ENCODE data around the gene GATAD2B.

GATAD2B gene

GRCh38 chr1:153926405-153926804, 3.6 kb upstream of the GATAD2B start:
- TF ChIP-seq SPI1 (IDR thresholded peaks at IDR 0.05; ENCODE audit: borderline replicate concordance, low read depth), result no peak
- Histone ChIP-seq H3K4me3 (replicated peaks; ENCODE audit: insufficient read depth, low read length) (no peak overlapping the region), H3K27ac (replicated peaks) (no peak overlapping the region), H3K27me3 (ENCODE audit: insufficient read depth, poor library complexity, severe bottlenecking) (no peaks in the 10 kb centered on the region)
- no peak for DNase-seq (ENCODE audit: low read depth in 1 of 2, low spot score in 1 of 2)

GRCh38 chr1:153922076-153922971, 448 bp downstream of the GATAD2B start:
- DNase-seq (ENCODE audit: low read depth in 1 of 2, low spot score in 1 of 2), result peak; percentile 67 to 75

GRCh38 chr1:153921803-153922075, 1.0 kb downstream of the GATAD2B start:
- Histone ChIP-seq H3K27ac (replicated peaks) (peak overlapping the region; percentile 77), H3K27me3 (ENCODE audit: insufficient read depth, poor library complexity, severe bottlenecking) (no peaks in the 10 kb centered on the region), H3K4me3 (replicated peaks; ENCODE audit: insufficient read depth, low read length) (peak overlapping the region; percentile 84)
- DNase-seq (ENCODE audit: low read depth in 1 of 2, low spot score in 1 of 2), result peak in 1 of 2 experiments; percentile 17
- TF ChIP-seq CTCF (IDR thresholded peaks at IDR 0.05; ENCODE audit: insufficient read depth, low read length), result no peak
- TF ChIP-seq POLR2AphosphoS5 (IDR thresholded peaks at IDR 0.05; ENCODE audit: low read depth), result no peak
- no peak for TF ChIP-seq SPI1 (IDR thresholded peaks at IDR 0.05; ENCODE audit: borderline replicate concordance, low read depth)
- TF ChIP-seq GABPA (IDR thresholded peaks at IDR 0.05; ENCODE audit: low read depth), result no peak
- no peak for TF ChIP-seq REST (IDR thresholded peaks at IDR 0.05; ENCODE audit: insufficient replicate concordance, low read depth)

More at GRCh38 chr1:153922076-153922971, 448 bp downstream of the GATAD2B start:
- Histone ChIP-seq H3K27me3 (ENCODE audit: insufficient read depth, poor library complexity, severe bottlenecking) (no peaks in the 10 kb centered on the region), H3K27ac (replicated peaks) (peak overlapping the region; percentile 77), H3K4me3 (replicated peaks; ENCODE audit: insufficient read depth, low read length) (peak overlapping the region; percentile 84)
- TF ChIP-seq POLR2AphosphoS5 (IDR thresholded peaks at IDR 0.05; ENCODE audit: low read depth) (no peak; the same call in 1 of the 2 replicates), SPI1 (IDR thresholded peaks at IDR 0.05; ENCODE audit: borderline replicate concordance, low read depth) (no peak), CTCF (IDR thresholded peaks at IDR 0.05; ENCODE audit: insufficient read depth, low read length) (no peak), GABPA (IDR thresholded peaks at IDR 0.05; ENCODE audit: low read depth) (no peak)

- TF ChIP-seq REST (IDR thresholded peaks at IDR 0.05; ENCODE audit: insufficient replicate concordance, low read depth) (no peak), SPI1 (IDR thresholded peaks at IDR 0.05; ENCODE audit: borderline replicate concordance, low read depth) (no peak), CTCF (IDR thresholded peaks at IDR 0.05; ENCODE audit: insufficient read depth, low read length) (no peak), POLR2AphosphoS5 (IDR thresholded peaks at IDR 0.05; ENCODE audit: low read depth) (no peak), GABPA (IDR thresholded peaks at IDR 0.05; ENCODE audit: low read depth) (no peak)
- Histone ChIP-seq H3K27me3 (ENCODE audit: insufficient read depth, poor library complexity, severe bottlenecking) (no peaks in the 10 kb centered on the region), H3K27ac (replicated peaks) (peak overlapping the region; percentile 77), H3K4me3 (replicated peaks; ENCODE audit: insufficient read depth, low read length) (peak overlapping the region; percentile 84)
- no peak for DNase-seq (ENCODE audit: low read depth in 1 of 2, low spot score in 1 of 2)
These were observed 1.5 kb downstream of the GATAD2B start for GRCh38 chr1:153921080-153921802.
